DMS114 treated with DMSO at 0.1 percent for 48 hours (cell line): ENCODE data around the gene ANKMY1.

Experiments
- DNase-seq: peaks from one replicate; lab custom pipeline; 2025; ENCODE audit not compliant: unreplicated experiment; lab: John Stamatoyannopoulos, UW

ANKMY1 gene

DNA sequence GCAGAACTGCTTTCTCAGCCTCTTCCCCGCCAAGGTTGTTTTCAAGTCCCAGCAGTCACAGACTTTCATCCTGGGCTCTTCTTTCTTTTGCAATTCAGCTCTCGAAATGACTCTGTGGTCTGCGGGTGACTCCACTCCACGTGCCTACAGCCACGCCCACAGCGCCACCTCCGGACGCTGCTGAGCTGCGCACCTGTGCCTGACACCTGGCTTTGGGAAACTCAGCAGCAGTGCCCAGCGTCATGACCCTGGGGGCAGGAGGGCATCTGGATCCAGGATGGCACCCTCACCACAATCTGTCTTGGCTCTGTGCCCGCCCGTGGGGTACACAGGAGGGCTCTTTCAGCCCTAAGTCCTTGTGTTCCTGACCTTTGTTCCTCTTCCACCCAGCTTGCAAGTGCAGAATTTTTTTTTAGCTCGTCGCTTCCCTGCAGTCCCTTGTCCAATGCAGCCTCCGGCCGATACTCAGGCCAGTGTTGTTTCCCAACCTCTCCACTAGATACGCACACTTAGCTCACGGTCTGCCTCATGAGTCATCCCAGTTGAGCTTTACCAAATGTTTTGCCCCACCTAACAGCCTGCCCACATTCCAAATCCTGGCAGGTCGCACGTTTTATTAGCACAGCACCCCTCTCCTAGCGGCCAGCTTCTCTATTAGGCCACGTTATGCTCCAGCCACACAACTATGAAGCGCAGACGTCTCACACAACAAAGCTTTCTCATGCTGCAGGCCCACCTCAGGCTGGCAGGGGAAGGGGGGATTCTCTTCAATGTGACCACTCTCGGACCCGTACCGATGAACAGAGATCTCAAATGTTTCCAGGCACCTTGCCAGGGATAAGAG is 22.2 kb upstream of the ANKMY1 start:
- no peak for DNase-seq

DNA sequence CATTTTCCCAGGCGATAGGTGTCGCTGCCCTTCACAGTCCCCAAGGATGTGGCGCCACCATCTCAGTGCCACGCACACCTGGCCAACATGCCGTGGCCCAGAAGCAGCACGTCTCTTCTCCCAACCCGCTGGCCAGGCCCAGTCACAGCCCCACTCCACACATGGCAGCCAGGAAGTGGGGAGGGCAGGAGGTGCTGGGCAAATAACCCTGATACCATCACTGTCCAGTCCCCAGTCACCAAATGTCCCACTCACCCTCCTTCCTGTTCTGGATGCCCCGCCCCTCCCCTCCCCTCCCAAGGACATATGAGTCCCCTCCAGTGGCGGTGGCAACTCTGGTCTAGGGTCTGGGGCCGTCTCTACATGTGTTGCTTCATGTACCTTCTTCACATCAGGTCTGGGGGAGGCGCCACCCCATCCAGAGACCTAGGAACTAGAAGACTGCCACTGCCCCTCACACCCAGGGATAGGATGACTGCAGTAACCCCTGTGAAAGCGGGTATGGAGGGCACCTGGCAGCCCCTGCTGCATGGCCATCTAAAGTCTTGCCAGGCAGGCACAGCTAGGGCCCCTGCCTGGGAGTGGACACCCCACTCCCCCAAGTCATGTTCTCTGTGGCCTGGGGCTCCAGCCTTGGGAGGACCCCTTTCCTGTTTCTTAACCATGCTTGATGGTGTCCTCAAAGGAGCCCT is 21.4 kb upstream of the ANKMY1 start:
- no peak for DNase-seq

GRCh38 chr2:240578488-240578887 is 20.7 kb upstream of the ANKMY1 start:
- DNase-seq = no peak

DNA sequence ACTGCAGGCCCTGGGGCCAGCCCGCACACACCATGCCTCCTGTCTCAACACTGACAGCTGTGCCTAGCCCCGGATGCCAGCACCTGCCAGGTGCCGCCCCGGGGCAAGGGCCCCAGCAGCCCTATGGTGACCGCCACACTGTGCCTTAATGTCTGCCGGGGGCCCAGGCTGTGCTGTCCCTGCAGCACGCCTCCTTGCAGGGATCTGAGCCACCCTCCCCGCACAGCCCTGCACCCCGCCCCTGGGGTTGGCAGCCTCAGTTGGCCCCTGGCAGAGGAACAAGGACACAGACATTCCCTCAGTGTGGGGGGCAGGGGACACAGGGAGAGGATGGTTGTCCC is 20.3 kb upstream of the ANKMY1 start:
- no peak for DNase-seq

DNA sequence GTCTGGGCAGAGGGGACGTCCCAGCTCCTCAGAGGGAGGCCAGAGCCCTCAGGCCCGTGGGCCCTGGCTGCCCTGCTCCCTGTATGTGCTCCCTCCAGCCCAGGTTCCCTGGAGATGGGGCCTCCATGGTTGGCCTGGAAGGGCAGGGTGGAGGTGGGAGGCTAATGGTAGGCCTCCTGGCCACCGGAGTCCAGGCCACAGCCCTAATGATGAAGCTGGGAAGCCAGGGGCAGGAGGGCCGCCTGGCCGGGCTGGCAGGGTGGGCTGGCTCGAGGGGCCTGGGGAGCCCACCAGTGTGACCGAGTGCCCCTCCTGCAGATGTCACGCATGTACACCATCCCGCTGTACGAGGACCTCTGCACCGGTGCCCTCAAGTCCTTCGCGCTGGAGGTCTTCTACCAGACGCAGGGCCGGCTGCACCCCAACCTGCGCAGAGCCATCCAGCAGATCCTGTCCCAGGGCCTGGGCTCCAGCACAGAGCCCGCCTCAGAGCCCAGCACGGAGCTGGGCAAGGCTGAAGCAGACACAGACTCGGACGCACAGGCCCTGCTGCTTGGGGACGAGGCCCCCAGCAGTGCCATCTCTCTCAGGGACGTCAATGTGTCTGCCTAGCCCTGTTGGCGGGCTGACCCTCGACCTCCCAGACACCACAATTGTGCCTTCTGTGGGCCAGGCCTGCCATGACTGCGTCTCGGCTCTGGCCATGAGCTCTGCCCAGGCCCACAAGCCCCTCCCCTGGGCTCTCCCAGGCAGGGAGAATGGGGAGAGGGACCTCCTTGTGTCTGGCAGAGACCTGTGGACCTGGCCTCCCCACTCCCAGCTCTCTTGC is 19.7 kb upstream of the ANKMY1 start:
- DNase-seq = no peak

DNA sequence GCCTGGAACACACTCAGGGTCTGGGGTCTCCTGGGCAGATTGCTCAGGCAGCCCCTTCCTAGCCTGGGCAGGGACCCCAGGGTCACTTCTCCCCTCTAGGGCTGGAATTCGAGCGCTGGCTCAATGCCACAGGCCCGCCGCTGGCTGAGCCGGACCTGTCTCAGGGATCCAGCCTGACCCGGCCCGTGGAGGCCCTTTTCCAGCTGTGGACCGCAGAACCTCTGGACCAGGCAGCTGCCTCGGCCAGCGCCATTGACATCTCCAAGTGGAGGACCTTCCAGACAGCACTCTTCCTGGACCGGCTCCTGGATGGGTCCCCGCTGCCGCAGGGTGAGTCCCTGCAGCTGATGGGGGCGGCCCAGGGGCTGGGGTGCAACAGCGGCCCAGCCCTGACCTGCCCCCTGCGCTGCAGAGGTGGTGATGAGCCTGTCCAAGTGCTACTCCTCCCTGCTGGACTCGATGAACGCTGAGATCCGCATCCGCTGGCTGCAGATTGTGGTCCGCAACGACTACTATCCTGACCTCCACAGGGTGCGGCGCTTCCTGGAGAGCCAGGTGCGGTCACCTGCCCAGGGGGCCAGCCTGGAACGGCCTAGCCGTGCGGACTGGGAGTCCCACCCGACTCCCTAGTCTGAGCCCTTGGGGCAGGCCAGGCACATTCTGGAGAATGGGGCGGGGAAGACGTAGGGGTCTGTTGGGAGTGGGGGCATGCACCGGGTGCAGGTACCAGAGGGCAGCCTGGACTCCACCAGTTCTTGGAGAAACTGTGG is 18.8 kb upstream of the ANKMY1 start:
- no peak for DNase-seq

GRCh38 chr2:240576036-240576435 is 18.2 kb upstream of the ANKMY1 start:
- no peak for DNase-seq

DNA sequence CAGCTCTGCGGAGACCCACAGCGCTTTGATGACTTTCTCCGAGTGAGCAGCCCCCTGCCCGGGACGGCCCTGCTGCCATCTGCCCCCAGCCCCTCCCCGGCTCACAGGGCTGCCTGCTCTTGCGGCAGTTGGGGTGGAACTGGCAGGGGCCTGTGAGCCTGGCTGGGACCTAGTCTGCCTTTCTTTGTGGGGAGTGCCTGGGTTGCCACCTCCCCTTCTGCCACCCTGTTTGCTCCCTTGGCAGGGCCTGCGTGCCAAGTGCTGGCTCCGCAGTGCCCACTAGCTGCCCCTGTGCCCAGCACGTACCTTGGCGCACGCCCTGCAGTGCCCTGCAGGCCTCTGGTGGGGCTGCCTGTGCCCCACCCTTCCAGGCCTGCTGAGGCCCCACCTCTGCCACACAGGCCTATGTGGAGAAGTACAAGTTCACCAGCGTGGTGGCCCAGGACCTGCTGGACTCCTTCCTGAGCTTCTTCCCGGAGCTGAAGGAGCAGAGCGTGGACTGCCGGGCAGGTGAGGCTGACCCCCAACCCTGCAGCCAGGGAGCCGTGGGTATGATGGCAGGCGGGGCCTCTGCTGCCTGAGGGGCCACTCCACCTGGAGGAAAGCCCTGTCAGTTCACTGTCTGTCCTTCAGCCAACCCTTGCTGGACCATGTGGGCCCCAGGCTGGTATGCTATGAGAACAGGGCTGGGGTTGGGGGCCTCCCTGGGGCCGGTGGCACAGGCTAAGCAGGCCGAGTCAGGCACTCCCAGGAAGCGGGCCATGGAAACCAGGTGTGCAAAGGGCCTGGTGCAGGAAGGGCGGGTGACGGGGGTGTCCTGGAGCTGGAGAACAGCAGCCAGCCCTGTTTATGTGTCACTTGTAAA is 17.5 kb upstream of the ANKMY1 start:
- DNase-seq = no peak

DNA sequence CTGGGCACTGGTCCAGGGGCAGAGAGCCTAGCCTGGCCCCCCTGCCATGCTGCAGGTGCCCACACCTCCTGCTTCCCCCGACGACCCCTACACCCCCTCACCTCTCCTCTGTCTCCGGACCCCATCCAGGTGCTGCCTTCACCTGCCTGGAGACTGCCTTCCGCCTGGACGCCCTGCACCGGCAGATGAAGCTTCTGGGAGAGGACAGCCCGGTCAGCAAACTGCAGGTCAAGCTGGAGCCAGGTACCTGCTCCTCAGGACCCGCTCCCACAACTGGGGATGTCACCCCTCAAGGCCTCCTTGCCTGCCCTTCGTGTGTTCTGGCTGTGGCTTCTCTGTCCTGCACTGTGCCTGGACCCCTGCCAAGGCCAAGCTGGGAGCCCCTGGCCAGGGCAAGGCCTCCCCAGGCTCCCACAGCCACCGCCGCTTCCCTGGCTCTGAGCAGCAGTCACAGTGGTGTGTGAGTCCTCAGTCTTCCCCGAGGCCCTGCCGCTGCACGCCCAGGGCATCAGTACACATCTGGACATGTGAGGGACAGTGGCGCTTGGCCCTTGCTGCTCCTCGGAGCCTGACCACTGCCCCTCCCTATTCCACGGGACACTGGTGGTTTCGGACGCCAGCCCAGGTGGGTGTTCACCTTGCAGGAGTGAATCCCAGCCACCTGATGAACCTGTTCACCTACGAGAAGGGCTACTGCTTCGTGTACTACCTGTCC is 16.8 kb upstream of the ANKMY1 start:
- no peak for DNase-seq

DNA sequence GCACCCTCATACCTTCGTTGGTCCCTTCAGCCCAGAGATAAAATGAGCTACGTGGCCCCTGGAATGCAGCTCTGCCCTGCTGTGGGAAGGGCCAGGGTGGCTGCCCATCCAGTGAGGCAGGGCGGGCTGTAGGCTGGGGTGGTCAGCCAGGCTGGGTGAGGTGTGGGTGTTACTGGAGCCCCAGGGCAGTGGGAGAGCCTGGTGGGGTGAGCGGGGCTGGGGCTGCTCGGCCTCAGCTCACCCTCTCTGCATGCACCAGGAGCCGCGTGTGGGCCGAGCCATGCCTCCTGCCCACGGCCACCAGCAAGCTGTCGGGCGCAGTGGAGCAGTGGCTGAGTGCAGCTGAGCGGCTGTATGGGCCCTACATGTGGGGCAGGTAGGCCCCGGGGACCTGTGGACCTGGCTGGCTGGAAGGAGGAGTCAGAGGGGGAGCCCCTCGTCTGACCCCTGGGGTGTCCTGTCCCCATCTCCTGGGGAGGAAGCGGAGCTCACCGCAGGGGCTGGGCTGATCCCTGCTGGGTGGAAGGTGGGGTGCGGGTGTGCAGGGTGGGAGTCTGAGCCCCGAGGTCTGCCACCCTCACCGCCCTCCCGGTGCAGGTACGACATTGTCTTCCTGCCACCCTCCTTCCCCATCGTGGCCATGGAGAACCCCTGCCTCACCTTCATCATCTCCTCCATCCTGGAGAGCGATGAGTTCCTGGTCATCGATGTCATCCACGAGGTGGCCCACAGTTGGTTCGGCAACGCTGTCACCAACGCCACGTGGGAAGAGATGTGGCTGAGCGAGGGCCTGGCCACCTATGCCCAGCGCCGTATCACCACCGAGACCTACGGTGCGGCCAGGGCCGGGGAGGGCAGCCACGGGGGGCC is 16.0 kb upstream of the ANKMY1 start:
- DNase-seq = no peak

GRCh38 chr2:240573071-240573515 is 15.3 kb upstream of the ANKMY1 start:
- no peak for DNase-seq

GRCh38 chr2:240572141-240573031 is 14.6 kb upstream of the ANKMY1 start:
- DNase-seq = no peak

- no peak for DNase-seq
Measured at GRCh38 chr2:240571314-240571973, 13.7 kb upstream of the ANKMY1 start.

- DNase-seq = no peak
Measured at GRCh38 chr2:240570531-240571313, 12.9 kb upstream of the ANKMY1 start.

- DNase-seq = no peak
Measured at GRCh38 chr2:240569998-240570530, 12.3 kb upstream of the ANKMY1 start.

DNA sequence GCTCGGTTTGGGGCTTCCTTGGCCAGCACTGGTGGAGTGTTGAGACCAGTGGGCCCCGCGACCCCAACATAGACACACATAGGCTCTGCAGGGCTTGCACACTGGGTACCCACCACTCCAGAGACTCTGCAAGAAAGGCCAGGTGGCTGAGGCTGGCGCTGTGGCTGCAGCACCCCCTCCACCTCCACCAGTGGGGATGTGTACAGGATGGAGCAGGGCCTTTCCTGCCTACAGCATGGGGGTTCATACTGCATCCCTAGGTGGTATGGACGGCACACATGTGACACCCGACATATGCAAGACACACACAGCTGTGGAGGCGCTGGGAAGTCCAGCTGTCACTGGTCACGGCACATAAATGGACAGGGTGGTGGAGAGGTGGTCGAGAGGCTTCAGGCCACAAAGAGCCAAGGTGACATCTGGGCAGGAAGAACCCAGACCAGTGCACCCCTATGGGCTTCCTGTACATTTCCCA is 11.8 kb upstream of the ANKMY1 start:
- DNase-seq = no peak
